ENCODE results near the gene CLCA2.
A peak's percentile ranks its signal among the peaks of the same experiment; 100 is the strongest.

The CLCA2 gene

GRCh38 chr1:86423473-86423872 is 498 bp upstream of the CLCA2 start:
- no peak for TF ChIP-seq CTCF (IDR thresholded peaks at IDR 0.05; ENCODE audit: low read length, missing control alignments)
- no peak for DNase-seq (ENCODE audit: low read depth)
- no peak overlapping the region for H3K4me3 ChIP-seq (replicated peaks; ENCODE audit: low read depth, low read length)

GRCh38 chr1:86429122-86429725 is 5.3 kb downstream of the CLCA2 start:
- DNase-seq (ENCODE audit: low read depth): peak; percentile 31
- TF ChIP-seq CTCF (IDR thresholded peaks at IDR 0.05; ENCODE audit: low read length, missing control alignments): no peak
- no peak overlapping the region for H3K4me3 ChIP-seq (replicated peaks; ENCODE audit: low read depth, low read length)

- TF ChIP-seq CTCF (IDR thresholded peaks at IDR 0.05; ENCODE audit: low read length, missing control alignments): no peak
- peak; percentile 98 for DNase-seq (ENCODE audit: low read depth)
- no peak overlapping the region for H3K4me3 ChIP-seq (replicated peaks; ENCODE audit: low read depth, low read length)
These were observed 5.9 kb downstream of the CLCA2 start for GRCh38 chr1:86429835-86430234.

GRCh38 chr1:86430376-86430775 is 6.4 kb downstream of the CLCA2 start:
- TF ChIP-seq CTCF (IDR thresholded peaks at IDR 0.05; ENCODE audit: low read length, missing control alignments): no peak
- no peak overlapping the region for H3K4me3 ChIP-seq (replicated peaks; ENCODE audit: low read depth, low read length)
- DNase-seq (ENCODE audit: low read depth): no peak

- no peak for TF ChIP-seq CTCF (IDR thresholded peaks at IDR 0.05; ENCODE audit: low read length, missing control alignments)
- DNase-seq (ENCODE audit: low read depth): no peak
- no peak overlapping the region for H3K4me3 ChIP-seq (replicated peaks; ENCODE audit: low read depth, low read length)
These were observed 10.1 kb downstream of the CLCA2 start for GRCh38 chr1:86434059-86434458.

GRCh38 chr1:86435327-86435726 is 11.4 kb downstream of the CLCA2 start:
- DNase-seq (ENCODE audit: low read depth): no peak
- no peak for TF ChIP-seq CTCF (IDR thresholded peaks at IDR 0.05; ENCODE audit: low read length, missing control alignments)
- H3K4me3 ChIP-seq (replicated peaks; ENCODE audit: low read depth, low read length): no peak overlapping the region

- no peak for DNase-seq (ENCODE audit: low read depth)
- no peak overlapping the region for H3K4me3 ChIP-seq (replicated peaks; ENCODE audit: low read depth, low read length)
- no peak for TF ChIP-seq CTCF (IDR thresholded peaks at IDR 0.05; ENCODE audit: low read length, missing control alignments)
These were observed 12.1 kb downstream of the CLCA2 start for GRCh38 chr1:86436041-86436440.

Data from fibroblast of pulmonary artery (primary cell).